Measurements from ENCODE around the gene SRXN1. TPM values are rescaled to one million over a fixed set of nuclear protein-coding genes. Genes with fewer than 3 reads are reported as not detected.

SRXN1 gene
- total and polyA plus RNA-seq, 8 donors, result 4.5 to 10.5 (median 7.6) TPM

- WGBS, 2 donors, result 63 to 65% methylated on average over 1 of the region's 1 CpG
- H3K9me3 ChIP-seq, result no peaks in the 10 kb centered on the region
- H3K4me1 ChIP-seq, result peaks cover 0 to 4% (median 0%) of the 10 kb centered on the region in 3 donors
- no peak for FAIRE-seq
- TF ChIP-seq CTCF (IDR thresholded peaks at IDR 0.05), result no peak
- ATAC-seq, result no peak
- H3K4me3 ChIP-seq, result no peak overlapping the region
- H3K27me3 ChIP-seq, result no peaks in the 10 kb centered on the region
- no peaks in the 10 kb centered on the region for H3K36me3 ChIP-seq
- no peak for DNase-seq
- intact Hi-C loops (cut with DNase I), result no loop called here
- H3K27ac ChIP-seq, result no peak overlapping the region
Measured at GRCh38 chr20:638579-638978, 14.4 kb downstream of the SRXN1 start.

- 76 to 91% methylated on average over 2 of the region's 2 CpGs for WGBS, 2 donors
Measured at GRCh38 chr20:637559-637958, 15.4 kb downstream of the SRXN1 start.

DNA sequence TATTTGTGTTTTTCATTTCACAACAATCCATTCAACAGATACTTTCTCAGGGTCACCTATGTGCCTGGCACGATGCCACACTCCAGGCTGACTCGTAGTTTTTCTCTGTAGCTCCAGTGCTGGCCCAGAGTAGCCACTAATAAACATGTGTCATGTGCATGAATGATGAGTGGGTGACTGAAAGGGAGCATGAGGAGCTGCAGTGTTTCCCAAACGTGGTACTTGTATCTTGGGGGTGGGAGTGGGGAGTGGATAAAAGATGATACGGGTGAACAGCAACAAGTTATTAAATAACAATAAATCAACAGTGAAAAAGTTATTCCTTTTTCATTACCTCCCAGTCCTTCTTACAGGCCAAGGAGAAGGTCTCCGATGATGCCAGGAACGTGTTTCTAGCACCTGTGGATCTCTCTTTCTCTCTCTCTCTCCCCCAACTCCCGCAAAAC is 17.1 kb downstream of the SRXN1 start:
- Histone ChIP-seq H3K9me3 (no peaks in the 10 kb centered on the region), H3K36me3 (no peaks in the 10 kb centered on the region), H3K27me3 (no peaks in the 10 kb centered on the region), H3K4me3 (no peak overlapping the region), H3K27ac (no peak overlapping the region), H3K4me1 (no peaks in the 10 kb centered on the region)
- FAIRE-seq (no peak), ATAC-seq (no peak), DNase-seq (no peak)
- intact Hi-C loops (cut with DNase I), result no loop called here
- WGBS, 2 donors, result 28 to 31% methylated on average over 7 of the region's 7 CpGs
- TF ChIP-seq CTCF (IDR thresholded peaks at IDR 0.05), result no peak

More at GRCh38 chr20:637559-637958, 15.4 kb downstream of the SRXN1 start:
- ATAC-seq, result no peak
- no peaks in the 10 kb centered on the region for H3K36me3 ChIP-seq
- intact Hi-C loops (cut with DNase I), result no loop called here
- no peak overlapping the region for H3K27ac ChIP-seq
- H3K9me3 ChIP-seq, result no peaks in the 10 kb centered on the region
- H3K4me1 ChIP-seq, result peaks cover 0 to 1% (median 0%) of the 10 kb centered on the region in 3 donors
- DNase-seq, result no peak
- no peaks in the 10 kb centered on the region for H3K27me3 ChIP-seq
- TF ChIP-seq CTCF (IDR thresholded peaks at IDR 0.05), result no peak
- no peak overlapping the region for H3K4me3 ChIP-seq
- FAIRE-seq, result no peak

DNA sequence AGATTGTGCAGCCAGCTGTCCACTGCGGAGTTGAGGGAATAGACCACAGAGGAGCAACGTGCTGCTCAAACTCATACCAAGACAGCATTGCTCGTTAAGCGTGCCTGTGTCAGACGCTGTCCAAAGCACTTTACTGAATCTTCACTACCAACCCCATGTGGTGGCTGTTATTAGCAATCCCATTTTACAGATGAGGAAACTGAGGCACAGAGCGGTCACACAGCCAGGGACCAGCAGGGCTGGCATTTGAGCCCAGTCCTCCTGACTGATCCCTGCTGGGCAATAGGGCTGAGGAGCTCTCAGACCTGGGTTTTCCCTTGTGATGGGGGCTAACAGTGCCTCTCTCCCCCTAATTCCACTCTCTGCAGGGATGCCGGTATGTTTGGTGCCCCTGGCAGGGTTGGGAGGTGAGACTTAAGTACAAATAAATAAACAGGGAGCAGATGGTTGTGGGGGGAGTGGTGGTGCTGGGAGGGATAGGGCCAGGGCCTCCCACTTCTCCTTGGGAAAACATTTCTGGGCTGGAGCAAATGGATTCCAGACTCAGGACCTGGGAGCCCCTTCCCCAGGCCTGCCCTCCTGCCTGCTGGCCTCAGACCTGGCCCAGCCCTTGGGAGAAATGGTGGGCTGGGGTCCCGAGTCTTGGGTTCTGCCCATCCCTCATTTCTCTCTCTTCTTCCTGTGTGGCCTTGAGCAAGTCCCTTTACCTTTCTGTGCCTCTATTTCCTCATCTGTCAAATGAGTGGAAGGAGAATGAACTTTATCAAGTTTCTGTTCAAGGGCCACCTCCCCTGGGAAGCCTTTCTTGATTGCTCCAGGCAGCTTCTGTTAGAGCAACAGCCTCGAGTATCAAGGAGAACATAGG is 17.7 kb downstream of the SRXN1 start:
- DNase-seq (no peak), FAIRE-seq (no peak)
- WGBS, 2 donors, result 65 to 72% methylated on average over 9 of the region's 9 CpGs

More for the DNA sequence above, 17.7 kb downstream of the SRXN1 start:
- Histone ChIP-seq H3K9me3 (no peaks in the 10 kb centered on the region), H3K27ac (no peak overlapping the region), H3K27me3 (no peaks in the 10 kb centered on the region), H3K4me3 (no peak overlapping the region), H3K36me3 (no peaks in the 10 kb centered on the region), H3K4me1 (no peaks in the 10 kb centered on the region)
- no peak for TF ChIP-seq CTCF (IDR thresholded peaks at IDR 0.05)
- intact Hi-C loops (cut with DNase I), result no loop called here
- ATAC-seq, result no peak
